Measurements from ENCODE around the gene ITPKC. TPM values are rescaled to one million over a fixed set of nuclear protein-coding genes. Genes with fewer than 3 reads are reported as not detected.

ITPKC gene
- total RNA-seq, 1 donor from 2014 or later: 13.8 TPM

GRCh38 chr19:40747536-40747935, 30.6 kb downstream of the ITPKC start:
- H3K36me3 Mint-ChIP-seq (ENCODE audit: unreplicated experiment): no peaks in the 10 kb centered on the region
- H3K27me3 Mint-ChIP-seq (ENCODE audit: unreplicated experiment): peaks cover 14% of the 10 kb centered on the region
- no peak for DNase-seq
- H3K4me3 Mint-ChIP-seq (ENCODE audit: unreplicated experiment): no peak overlapping the region
- peaks cover 9% of the 10 kb centered on the region for H3K4me1 Mint-ChIP-seq (ENCODE audit: low read depth, unreplicated experiment)
- no peak for TF ChIP-seq CTCF (IDR thresholded peaks at IDR 0.05; ENCODE audit: partially characterized antibody, unreplicated experiment)
- no peak overlapping the region for H3K27ac Mint-ChIP-seq (ENCODE audit: unreplicated experiment)
- peaks cover 7% of the 10 kb centered on the region for H3K9me3 Mint-ChIP-seq (ENCODE audit: unreplicated experiment)

GRCh38 chr19:40750058-40750873, 33.4 kb downstream of the ITPKC start, which contains the start of gene ACTMAP:
ACTMAP (minus strand) TSS chr19:40750477; CDS start chr19:40749803, 674 bp downstream.
- Mint-ChIP-seq H3K4me3 (ENCODE audit: unreplicated experiment) (peak within 1 kb of the TSS; percentile 100), H3K4me1 (ENCODE audit: low read depth, unreplicated experiment) (peaks cover 17% of the 10 kb centered on the region), H3K36me3 (ENCODE audit: unreplicated experiment) (no peaks in the 10 kb centered on the region), H3K27me3 (ENCODE audit: unreplicated experiment) (peaks cover 11% of the 10 kb centered on the region), H3K9me3 (ENCODE audit: unreplicated experiment) (peaks cover 8% of the 10 kb centered on the region), H3K27ac (ENCODE audit: unreplicated experiment) (peak within 1 kb of the TSS; percentile 98)
- no peak for TF ChIP-seq CTCF (IDR thresholded peaks at IDR 0.05; ENCODE audit: partially characterized antibody, unreplicated experiment)
- DNase-seq: peak; percentile 99

GRCh38 chr19:40750874-40751537, 34.1 kb downstream of the ITPKC start, which contains the start of gene SNRPA:
SNRPA (plus strand) TSS chr19:40751203; CDS start chr19:40751409, 206 bp downstream.
- peaks cover 11% of the 10 kb centered on the region for H3K27me3 Mint-ChIP-seq (ENCODE audit: unreplicated experiment)
- DNase-seq: peak; percentile 95
- no peaks in the 10 kb centered on the region for H3K36me3 Mint-ChIP-seq (ENCODE audit: unreplicated experiment)
- peaks cover 17% of the 10 kb centered on the region for H3K4me1 Mint-ChIP-seq (ENCODE audit: low read depth, unreplicated experiment)
- H3K4me3 Mint-ChIP-seq (ENCODE audit: unreplicated experiment): peak within 1 kb of the TSS; percentile 100
- no peak for TF ChIP-seq CTCF (IDR thresholded peaks at IDR 0.05; ENCODE audit: partially characterized antibody, unreplicated experiment)
- peaks cover 8% of the 10 kb centered on the region for H3K9me3 Mint-ChIP-seq (ENCODE audit: unreplicated experiment)
- peak within 1 kb of the TSS; percentile 98 for H3K27ac Mint-ChIP-seq (ENCODE audit: unreplicated experiment)

- no peak for TF ChIP-seq CTCF (IDR thresholded peaks at IDR 0.05; ENCODE audit: partially characterized antibody, unreplicated experiment)
- H3K36me3 Mint-ChIP-seq (ENCODE audit: unreplicated experiment): no peaks in the 10 kb centered on the region
- peaks cover 17% of the 10 kb centered on the region for H3K4me1 Mint-ChIP-seq (ENCODE audit: low read depth, unreplicated experiment)
- peak overlapping the region; percentile 98 for H3K27ac Mint-ChIP-seq (ENCODE audit: unreplicated experiment)
- H3K27me3 Mint-ChIP-seq (ENCODE audit: unreplicated experiment): peaks cover 11% of the 10 kb centered on the region
- peak overlapping the region; percentile 100 for H3K4me3 Mint-ChIP-seq (ENCODE audit: unreplicated experiment)
- peaks cover 11% of the 10 kb centered on the region for H3K9me3 Mint-ChIP-seq (ENCODE audit: unreplicated experiment)
- no peak for DNase-seq
Observed at GRCh38 chr19:40752257-40752781, 35.4 kb downstream of the ITPKC start.
